Psoas muscle (tissue), 8 donors: ENCODE results near the gene ZNF774. TPM values are rescaled to one million over a fixed set of nuclear protein-coding genes. Genes with fewer than 3 reads are reported as not detected.
"Not testable (repeated sequence)": the region's sequence is repeated elsewhere in the genome, so short reads cannot be mapped to it uniquely, and the experiment has no call there.

Experiments
- ATAC-seq, 4 donors: fragments of 200-7000 bp; cut with Tn5 transposase; one replicate each; pipeline ENCODE4 v1.9.1; 2020; ENCODE audit warnings: moderate library complexity in 3 of 4, mild to moderate bottlenecking in 2 of 4
- DNase-seq, 2 donors: peaks; one replicate each; pipeline ENCODE4 v3.0.0-alpha.2; 2020
- H3K27ac ChIP-seq: fragments of 200-600 bp; one replicate; pipeline ENCODE4 v1.8.0; 2022
- H3K27me3 ChIP-seq, 3 donors: fragments of 200-600 bp in 1 of 3; one replicate each; pipeline versions ENCODE4 v1.6.1 to v1.8.0; 2013 to 2022; ENCODE audit warnings: low read length in 2 of 3, mild to moderate bottlenecking in 2 of 3, moderate library complexity in 1 of 3; ENCODE audit not compliant: insufficient read depth in 3 of 3
- H3K36me3 ChIP-seq, 2 donors: fragments of 200-600 bp in 1 of 2; one replicate each; pipeline versions ENCODE4 v1.6.1 to v1.8.0; 2013 to 2022; ENCODE audit warnings: low read depth in 1 of 2, mild to moderate bottlenecking in 1 of 2, moderate library complexity in 1 of 2; ENCODE audit not compliant: insufficient read depth in 1 of 2
- H3K4me1 ChIP-seq: fragments of 200-600 bp; one replicate; pipeline ENCODE4 v1.8.0; 2022
- H3K4me3 ChIP-seq: fragments of 200-600 bp; one replicate; pipeline ENCODE4 v1.8.0; 2022; ENCODE audit warnings: mild to moderate bottlenecking
- H3K9me3 ChIP-seq: fragments of 200-600 bp; one replicate; pipeline ENCODE4 v1.8.0; 2022
- WGBS, 3 donors: extraction: QIAGEN DNeasy Blood & Tissue Kit; methylation state at CpG; one replicate each; pipeline versions ENCODE4 v1.1.6 to v1.1.7; 2013; 5-methylcytosine and 5-hydroxymethylcytosine counted together
- intact Hi-C, 2 donors: fragments of 100-400 bp; cut with DNase I; formaldehyde crosslinking; loops; one replicate each; pipeline versions ENCODE4 v1.11.0 to v1.14.2; 2022
- long read RNA-seq, 2 donors: library from polyadenylated mRNA; unstranded; transcript quantifications; one replicate each; pipeline ENCODE4 v2.0.0, GENCODE V29; 2021
- polyA plus RNA-seq, 3 donors: library from polyadenylated mRNA; stranded (reverse); fragments of 200-250 nt; gene quantifications; one replicate each; pipeline ENCODE4 v1.2.3, GENCODE V29; 2013
- total RNA-seq, 4 donors: library from RNA; stranded (reverse); fragmentation: NEBNext Ultra II Directional in 2 of 4; extraction: Animal tissue kit (Norgen Biotek cat#: 25700) in 2 of 4; gene quantifications; one replicate each; pipeline versions ENCODE4 v1.2.1 to v1.2.4, GENCODE V29; 2021 to 2023
- TF ChIP-seq, protein P1 (sequence below): fragments of 200-600 bp; IDR thresholded peaks from one replicate; pipeline ENCODE4 v1.8.0; 2022; ENCODE audit warnings: antibody characterized with exemption
- donor health status: healthy with polysubstance abuse.
- donor health status: DM: no; HTN: no; CAD: no; lungs with moderate emphysema.
- donor health status: Bipolar disorder and iron deficiency.
- donor health status: healthy.
- donor health status: DM: yes; HTN: yes; CAD: no.
- donor health status: DM: no; HTN: no; CAD: no.
- donor health status: DM: no; HTN: no; CAD: no.
- donor health status: DM: yes; HTN: yes; CAD: no.

Gene ZNF774
- 10 to 100 TPM in 2 of 4 donors, 1 to 10 TPM in 2; 7.6 to 19.6 (median 11.8) TPM for total RNA-seq
- 1 to 10 TPM; 2.8 to 7.9 (median 4.3) TPM for polyA plus RNA-seq
- long read RNA-seq, donor 1, partial matches to known transcripts = 0 of 6 reads
- long read RNA-seq, donor 1, other reads (novel, unspliced or antisense) = 2 of 6 reads
- long read RNA-seq, donor 2, transcript ZNF774-201 (4 exons, 3,202 nt) = major isoform, 11 of 22 reads
- long read RNA-seq, donor 2, transcript ZNF774-205 (5 exons, 541 nt) = minor isoform, 5 of 22 reads
- long read RNA-seq, donor 2, partial matches to known transcripts = 0 of 22 reads
- long read RNA-seq, donor 2, other reads (novel, unspliced or antisense) = 5 of 22 reads

DNA sequence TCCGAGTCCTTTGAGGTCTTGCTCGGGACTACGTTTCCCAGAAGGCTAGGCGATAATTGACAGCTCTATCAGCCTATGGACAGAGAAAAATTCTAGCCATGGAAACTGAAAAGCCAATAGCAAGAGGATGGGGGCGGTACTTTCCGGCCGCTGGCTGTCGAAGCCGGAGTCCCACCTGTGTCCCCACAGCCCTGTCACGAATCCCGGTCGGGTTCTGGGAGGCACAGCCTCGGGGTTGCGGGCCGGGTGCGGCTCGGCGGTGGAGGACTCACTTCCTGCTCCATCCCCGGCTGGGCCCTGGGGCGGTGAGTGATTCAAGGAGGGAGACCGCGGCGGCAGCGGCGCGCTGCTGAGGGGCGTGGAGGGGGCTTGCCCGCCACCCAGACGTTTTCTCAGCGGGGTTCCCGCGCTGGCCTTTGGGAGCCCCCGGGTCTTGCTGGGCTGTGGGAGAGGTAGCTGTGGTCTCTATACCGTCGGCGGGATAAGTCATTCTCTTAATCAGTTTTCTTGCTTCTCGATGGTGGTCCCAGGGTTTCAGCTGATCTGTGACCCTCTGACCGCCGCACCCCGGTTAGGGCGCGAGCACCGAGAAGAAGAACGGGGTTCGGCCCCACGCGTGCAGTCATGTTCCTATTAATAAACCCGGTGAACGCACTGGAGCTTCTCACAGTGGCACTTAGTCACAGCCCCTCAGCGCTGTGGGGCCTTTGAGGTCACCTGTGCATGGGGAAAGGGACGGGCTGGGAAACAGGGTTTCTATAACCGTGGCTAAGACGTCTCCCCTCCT lies at the start of gene ZNF774:
TSS of gene ZNF774 (plus strand) at position 178 of the 787 bp plus-strand sequence. CDS start 2,377 bp downstream, outside the sequence.
- Histone ChIP-seq H3K27ac (peak within 1 kb of the TSS; percentile 95), H3K36me3 (peaks cover 4 to 28% of the 10 kb centered on the region in 2 donors), H3K9me3 (no peaks in the 10 kb centered on the region), H3K4me1 (no peaks in the 10 kb centered on the region), H3K4me3 (peak within 1 kb of the TSS; percentile 86), H3K27me3 (no peaks in the 10 kb centered on the region)
- DNase-seq (peak; percentile 90 to 96), ATAC-seq (peak; percentile 94 to 98 (median 97))
- 0 to 2% (median 1%) methylated on average over 52 to 53 of the region's 53 CpGs for WGBS, 3 donors
- TF ChIP-seq, protein P1, sequence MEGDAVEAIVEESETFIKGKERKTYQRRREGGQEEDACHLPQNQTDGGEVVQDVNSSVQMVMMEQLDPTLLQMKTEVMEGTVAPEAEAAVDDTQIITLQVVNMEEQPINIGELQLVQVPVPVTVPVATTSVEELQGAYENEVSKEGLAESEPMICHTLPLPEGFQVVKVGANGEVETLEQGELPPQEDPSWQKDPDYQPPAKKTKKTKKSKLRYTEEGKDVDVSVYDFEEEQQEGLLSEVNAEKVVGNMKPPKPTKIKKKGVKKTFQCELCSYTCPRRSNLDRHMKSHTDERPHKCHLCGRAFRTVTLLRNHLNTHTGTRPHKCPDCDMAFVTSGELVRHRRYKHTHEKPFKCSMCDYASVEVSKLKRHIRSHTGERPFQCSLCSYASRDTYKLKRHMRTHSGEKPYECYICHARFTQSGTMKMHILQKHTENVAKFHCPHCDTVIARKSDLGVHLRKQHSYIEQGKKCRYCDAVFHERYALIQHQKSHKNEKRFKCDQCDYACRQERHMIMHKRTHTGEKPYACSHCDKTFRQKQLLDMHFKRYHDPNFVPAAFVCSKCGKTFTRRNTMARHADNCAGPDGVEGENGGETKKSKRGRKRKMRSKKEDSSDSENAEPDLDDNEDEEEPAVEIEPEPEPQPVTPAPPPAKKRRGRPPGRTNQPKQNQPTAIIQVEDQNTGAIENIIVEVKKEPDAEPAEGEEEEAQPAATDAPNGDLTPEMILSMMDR = no peak
- intact Hi-C loops = no loop called here

DNA sequence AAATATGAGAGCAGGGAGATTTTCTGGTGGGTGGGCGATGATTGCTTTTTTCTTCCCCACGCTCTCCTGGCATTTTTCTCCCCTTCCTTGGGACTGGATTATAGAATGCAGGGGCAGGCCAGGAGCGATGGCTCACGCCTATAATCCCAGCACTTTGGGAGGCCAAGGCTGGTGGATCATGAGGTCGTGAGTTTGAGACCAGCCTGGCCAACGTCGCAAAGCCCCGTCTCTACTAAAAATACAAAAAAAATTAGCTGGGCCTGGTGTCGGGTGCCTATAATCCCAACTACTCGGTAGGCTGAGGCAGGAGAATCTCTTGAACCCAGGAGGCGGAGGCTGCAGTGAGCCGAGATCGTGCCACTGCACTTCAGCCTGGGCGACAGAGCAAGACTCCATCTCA lies 46.7 kb upstream of the ZNF774 start:
- ATAC-seq, H3K4me1 ChIP-seq, DNase-seq, H3K4me3 ChIP-seq, H3K27ac ChIP-seq, H3K9me3 ChIP-seq, H3K36me3 ChIP-seq, intact Hi-C loops, H3K27me3 ChIP-seq: not testable (repeated sequence)
- 93 to 96% (median 93%) methylated on average over 14 of the region's 14 CpGs for WGBS, 3 donors

DNA sequence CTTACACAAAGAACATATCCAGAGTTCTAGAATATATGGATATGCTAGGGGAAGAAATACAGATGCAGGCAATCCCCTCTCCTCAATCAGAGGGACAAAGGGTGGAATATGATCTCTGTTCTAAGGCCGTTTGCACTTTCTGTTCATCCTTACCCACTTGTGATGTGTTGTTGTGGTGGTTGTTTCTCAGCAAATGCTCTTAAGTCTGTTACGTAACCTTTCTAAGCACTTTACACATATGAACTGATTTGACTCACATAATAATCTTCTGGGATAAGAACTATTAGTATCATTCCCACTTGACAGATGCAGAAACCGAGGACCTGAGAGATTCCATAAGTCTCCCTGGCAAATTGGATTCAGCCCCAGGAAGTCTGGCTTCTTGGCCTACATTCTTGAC lies 46.2 kb upstream of the ZNF774 start:
- Histone ChIP-seq H3K27me3 (no peaks in the 10 kb centered on the region), H3K27ac (no peak overlapping the region), H3K36me3 (no peaks in the 10 kb centered on the region), H3K4me1 (no peaks in the 10 kb centered on the region), H3K9me3 (no peaks in the 10 kb centered on the region), H3K4me3 (no peak overlapping the region)
- intact Hi-C loops = no loop called here
- 77 to 86% (median 79%) methylated on average over 3 of the region's 3 CpGs for WGBS, 3 donors
- TF ChIP-seq, protein P1 = no peak
- ATAC-seq (no peak), DNase-seq (no peak)

DNA sequence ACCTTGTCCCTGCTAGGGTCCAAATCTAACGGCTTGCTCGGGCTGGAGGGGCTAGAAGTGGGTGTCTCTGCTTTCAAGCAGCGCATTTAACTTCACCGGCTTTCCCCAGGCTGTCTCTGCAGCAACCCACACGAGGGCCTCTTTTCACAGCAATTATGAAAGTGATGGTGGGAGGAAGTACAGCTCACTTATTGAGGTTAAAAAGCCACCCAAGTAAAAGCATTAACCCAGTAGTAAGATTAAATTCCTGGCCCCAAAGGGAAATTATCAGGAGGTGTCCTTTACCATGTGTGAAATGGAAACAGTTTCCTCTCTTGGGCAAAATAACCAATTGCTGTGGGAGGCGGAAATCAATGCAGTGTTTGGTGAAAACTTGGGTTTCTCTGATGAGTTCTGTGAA lies 45.5 kb upstream of the ZNF774 start:
- Histone ChIP-seq H3K27me3 (no peaks in the 10 kb centered on the region), H3K4me3 (no peak overlapping the region), H3K4me1 (no peaks in the 10 kb centered on the region), H3K36me3 (no peaks in the 10 kb centered on the region), H3K9me3 (no peaks in the 10 kb centered on the region), H3K27ac (no peak overlapping the region)
- ATAC-seq (no peak), DNase-seq (no peak)
- WGBS, 3 donors = 51 to 58% (median 55%) methylated on average over 6 of the region's 6 CpGs
- intact Hi-C loops = no loop called here
- TF ChIP-seq, protein P1 = no peak

GRCh38 chr15:90307661-90308060 lies 44.4 kb upstream of the ZNF774 start:
- H3K27me3 ChIP-seq = no peaks in the 10 kb centered on the region
- no peaks in the 10 kb centered on the region for H3K36me3 ChIP-seq
- intact Hi-C loops = no loop called here
- TF ChIP-seq, protein P1 = no peak
- no peak overlapping the region for H3K4me3 ChIP-seq
- no peak overlapping the region for H3K27ac ChIP-seq
- ATAC-seq (no peak), DNase-seq (no peak)
- 76 to 90% (median 86%) methylated on average over 2 of the region's 2 CpGs for WGBS, 3 donors
- no peaks in the 10 kb centered on the region for H3K9me3 ChIP-seq
- no peaks in the 10 kb centered on the region for H3K4me1 ChIP-seq
